Ovary (tissue), 9 donors: ENCODE results near the gene CNTFR. TPM values are rescaled to one million over a fixed set of nuclear protein-coding genes. Genes with fewer than 3 reads are reported as not detected.

Experiments
- DNase-seq, 5 donors: peaks; one replicate each; pipeline ENCODE4 v3.0.0-alpha.2; 2019 to 2020
- H3K27ac ChIP-seq, 2 donors: fragments of 200-600 bp; one replicate each; pipeline versions ENCODE4 v1.5.1 to v1.8.0; 2019 to 2022
- H3K27me3 ChIP-seq: fragments of 200-600 bp; one replicate; pipeline ENCODE4 v1.8.0; 2022
- H3K36me3 ChIP-seq: fragments of 200-600 bp; sonication (generic); one replicate; pipeline ENCODE4 v1.5.1; 2019
- H3K4me1 ChIP-seq: one replicate; pipeline ENCODE4 v1.8.1; 2013; ENCODE audit warnings: mild to moderate bottlenecking, moderate library complexity; ENCODE audit not compliant: insufficient read depth
- H3K4me3 ChIP-seq: fragments of 200-600 bp; sonication (generic); one replicate; pipeline ENCODE4 v1.5.1; 2017
- H3K9me3 ChIP-seq, 2 donors: fragments of 200-600 bp in 1 of 2; sonication (generic) in 1 of 2; one replicate each; pipeline versions ENCODE4 v1.5.1 to v1.8.1; 2013 to 2019; ENCODE audit warnings: mild to moderate bottlenecking in 1 of 2, moderate library complexity in 1 of 2
- CTCF ChIP-seq, 3 donors: fragments of 450-650 bp in 2 of 3; fragments of 200-600 bp in 1 of 3; IDR thresholded peaks; one replicate each; pipeline versions ENCODE4 v1.5.1 to v1.8.0; 2016 to 2022; ENCODE audit warnings: antibody characterized with exemption in 3 of 3, mild to moderate bottlenecking in 1 of 3
- EP300 ChIP-seq: sonication (generic); formaldehyde crosslinking; IDR thresholded peaks from one replicate; pipeline ENCODE4 v1.6.1; 2017; ENCODE audit warnings: antibody characterized with exemption
- POLR2A ChIP-seq: fragments of 450-650 bp; IDR thresholded peaks from one replicate; pipeline ENCODE4 v1.6.1; 2017; ENCODE audit warnings: antibody characterized with exemption, mild to moderate bottlenecking, moderate library complexity
- WGBS, 3 donors: extraction: QIAGEN DNeasy Blood & Tissue Kit in 1 of 3; methylation state at CpG; one replicate each; pipeline versions ENCODE4 v1.1.5 to v1.1.7; 2013 to 2017; 5-methylcytosine and 5-hydroxymethylcytosine counted together
- intact Hi-C, 4 donors: fragments of 100-400 bp; cut with DNase I; formaldehyde crosslinking; loops; one replicate each; pipeline versions ENCODE4 v1.11.0 to v1.15.1; 2022 to 2023
- polyA plus RNA-seq, 2 donors: library from polyadenylated mRNA; stranded (reverse); fragments of 200-250 nt in 1 of 2; fragments of 350-450 nt in 1 of 2; fragmentation: Illumina TruSeq in 1 of 2; extraction: RNeasy Lipid Tissue Mini Kit (QIAGEN cat#74804) in 1 of 2; gene quantifications; one replicate each; pipeline ENCODE4 v1.2.3, GENCODE V29; 2013 to 2014
- total RNA-seq, 7 donors: library from RNA; depleted of rRNA in 2 of 7; stranded (reverse); fragments of >200 nt in 2 of 7; fragmentation: NEBNext Ultra II Directional in 3 of 7; extraction: Animal tissue kit (Norgen Biotek cat#: 25700) in 3 of 7; gene quantifications; one replicate each; pipeline versions ENCODE4 v1.1.0 to v1.2.4, GENCODE V29; 2016 to 2023
- donor health status: DM: no; HTN: no; CAD: no; lungs with moderate emphysema.
- donor health status: DM: no; HTN: no; CAD: no.
- donor health status: Bipolar disorder and iron deficiency.
- donor health status: DM: yes; HTN: yes; CAD: no.
- donor health status: DM: no; HTN: no; CAD: no.
- donor health status: DM: yes; HTN: yes; CAD: no.

Gene CNTFR
- total and polyA plus RNA-seq, 9 donors = 1.2 to 4.7 (median 2.6) TPM

GRCh38 chr9:34563262-34563661 lies 26.3 kb downstream of the CNTFR start:
- DNase-seq = no peak
- no peaks in the 10 kb centered on the region for H3K9me3 ChIP-seq
- intact Hi-C loops = no loop called here
- H3K36me3 ChIP-seq = no peaks in the 10 kb centered on the region
- H3K4me3 ChIP-seq = no peak overlapping the region
- H3K4me1 ChIP-seq = peaks cover 15% of the 10 kb centered on the region
- TF ChIP-seq EP300 (no peak), POLR2A (no peak), CTCF (IDR thresholded peaks at IDR 0.05) (no peak)
- H3K27ac ChIP-seq = no peak overlapping the region
- WGBS, 3 donors = 82 to 92% (median 82%) methylated on average over 5 of the region's 5 CpGs
- no peaks in the 10 kb centered on the region for H3K27me3 ChIP-seq

- intact Hi-C loops = no loop called here
- WGBS, 3 donors = 94 to 96% (median 95%) methylated on average over 7 of the region's 7 CpGs
- TF ChIP-seq CTCF (IDR thresholded peaks at IDR 0.05) = no peak
- no peak for TF ChIP-seq EP300
- no peak for TF ChIP-seq POLR2A
Measured at GRCh38 chr9:34562135-34562745, 27.3 kb downstream of the CNTFR start.

GRCh38 chr9:34560599-34561214 lies 28.8 kb downstream of the CNTFR start:
- no peak overlapping the region for H3K27ac ChIP-seq
- intact Hi-C loops = no loop called here
- DNase-seq = peak in 1 of 5 donors; percentile 50
- no peaks in the 10 kb centered on the region for H3K27me3 ChIP-seq
- TF ChIP-seq EP300 = no peak
- no peak for TF ChIP-seq CTCF (IDR thresholded peaks at IDR 0.05)
- no peak for TF ChIP-seq POLR2A
- H3K9me3 ChIP-seq = no peaks in the 10 kb centered on the region
- H3K4me1 ChIP-seq = peaks cover 15% of the 10 kb centered on the region
- H3K4me3 ChIP-seq = no peak overlapping the region
- 19 to 37% (median 27%) methylated on average over 21 of the region's 21 CpGs for WGBS, 3 donors
- no peaks in the 10 kb centered on the region for H3K36me3 ChIP-seq

More at GRCh38 chr9:34562135-34562745, 27.3 kb downstream of the CNTFR start:
- DNase-seq = no peak
- no peaks in the 10 kb centered on the region for H3K9me3 ChIP-seq
- H3K27ac ChIP-seq = no peak overlapping the region
- no peaks in the 10 kb centered on the region for H3K36me3 ChIP-seq
- H3K27me3 ChIP-seq = no peaks in the 10 kb centered on the region
- no peak overlapping the region for H3K4me3 ChIP-seq
- peaks cover 15% of the 10 kb centered on the region for H3K4me1 ChIP-seq

- peak in 4 of 5 donors; percentile 53 to 79 (median 61) for DNase-seq
- 2 to 6% (median 4%) methylated on average over 19 to 21 of the region's 21 CpGs for whole genome bisulfite sequencing, 3 donors
Measured at GRCh38 chr9:34559624-34560455, 29.7 kb downstream of the CNTFR start.

More at GRCh38 chr9:34559624-34560455, 29.7 kb downstream of the CNTFR start:
- Histone ChIP-seq H3K36me3 (no peaks in the 10 kb centered on the region), H3K4me3 (no peak overlapping the region), H3K27me3 (no peaks in the 10 kb centered on the region), H3K4me1 (peaks cover 15% of the 10 kb centered on the region), H3K9me3 (no peaks in the 10 kb centered on the region), H3K27ac (no peak overlapping the region)
- intact Hi-C loops = no loop called here
- TF ChIP-seq POLR2A (no peak), EP300 (no peak), CTCF (IDR thresholded peaks at IDR 0.05) (no peak)
